Lower leg skin (tissue), 4 donors: ENCODE data around the gene SNCB. TPM values are rescaled to one million over a fixed set of nuclear protein-coding genes. Genes with fewer than 3 reads are reported as not detected.

Experiments used
- DNase-seq, 2 donors: peaks; one replicate each; pipeline ENCODE4 v3.0.0-alpha.2; 2019; ENCODE audit warnings: low spot score in 2 of 2
- H3K4me3 ChIP-seq: fragments of 200-600 bp; sonication (generic); 2 replicates; pipeline ENCODE4 v1.5.1; 2017; ENCODE audit warnings: mild to moderate bottlenecking, low read depth; ENCODE audit not compliant: poor library complexity, severe bottlenecking
- CTCF ChIP-seq, 3 donors: fragments of 450-650 bp; IDR thresholded peaks; one replicate each; pipeline ENCODE4 v1.5.1; 2016; ENCODE audit warnings: antibody characterized with exemption in 3 of 3, mild to moderate bottlenecking in 3 of 3, moderate library complexity in 2 of 3
- POLR2A ChIP-seq, 2 donors: fragments of 450-650 bp; IDR thresholded peaks; one replicate each; pipeline ENCODE4 v1.6.1; 2016 to 2017; ENCODE audit warnings: antibody characterized with exemption in 2 of 2, mild to moderate bottlenecking in 1 of 2, moderate library complexity in 1 of 2
- WGBS, 2 donors: methylation state at CpG; one replicate each; pipeline ENCODE4 v1.1.5; 2018; 5-methylcytosine and 5-hydroxymethylcytosine counted together
- intact Hi-C: fragments of 100-400 bp; cut with DNase I; formaldehyde crosslinking; loops from one replicate; pipeline ENCODE4 v1.15.0; 2023; ENCODE audit warnings: low total_unique reads
- total RNA-seq, 4 donors: library from RNA; depleted of rRNA; stranded (reverse); fragments of >200 nt; gene quantifications; one replicate each; pipeline ENCODE4 v1.1.0, GENCODE V29; 2016

Gene SNCB
- total RNA-seq, 4 donors from 2014 or later: not detected

GRCh38 chr5:176630681-176631222 lies 418 bp upstream of the SNCB start:
- DNase-seq: no peak
- WGBS, 2 donors: 11 to 13% methylated on average over 20 of the region's 20 CpGs
- intact Hi-C loops: no loop called here
- no peak overlapping the region for H3K4me3 ChIP-seq
- TF ChIP-seq CTCF (IDR thresholded peaks at IDR 0.05): no peak
- TF ChIP-seq POLR2A (IDR thresholded peaks at IDR 0.05): no peak

- DNase-seq: no peak
- TF ChIP-seq CTCF (IDR thresholded peaks at IDR 0.05) (no peak), POLR2A (IDR thresholded peaks at IDR 0.05) (no peak)
- intact Hi-C loops: no loop called here
- H3K4me3 ChIP-seq: no peak overlapping the region
- WGBS, 2 donors: 14 to 15% methylated on average over 26 to 30 of the region's 34 CpGs
These were observed 949 bp downstream of the SNCB start for GRCh38 chr5:176629317-176629852.

- DNase-seq: no peak
- 62% methylated on average over 13 of the region's 13 CpGs for WGBS, 2 donors
- TF ChIP-seq POLR2A (IDR thresholded peaks at IDR 0.05) (no peak), CTCF (IDR thresholded peaks at IDR 0.05) (no peak)
- intact Hi-C loops: no loop called here
- no peak overlapping the region for H3K4me3 ChIP-seq
These were observed 1.7 kb downstream of the SNCB start for GRCh38 chr5:176628406-176629228.

- TF ChIP-seq POLR2A (IDR thresholded peaks at IDR 0.05): no peak
- TF ChIP-seq CTCF (IDR thresholded peaks at IDR 0.05): no peak
- 48 to 50% methylated on average over 5 of the region's 5 CpGs for WGBS, 2 donors
- intact Hi-C loops: no loop called here
- no peak for DNase-seq
- H3K4me3 ChIP-seq: no peak overlapping the region
These were observed 2.8 kb downstream of the SNCB start for GRCh38 chr5:176627582-176627981.

GRCh38 chr5:176626876-176627236 lies 3.5 kb downstream of the SNCB start:
- TF ChIP-seq POLR2A (IDR thresholded peaks at IDR 0.05): no peak
- TF ChIP-seq CTCF (IDR thresholded peaks at IDR 0.05): no peak
- WGBS, 2 donors: 37 to 52% methylated on average over 7 of the region's 7 CpGs
- no peak overlapping the region for H3K4me3 ChIP-seq
- intact Hi-C loops: no loop called here
- no peak for DNase-seq
